SK-N-SH (cell line): ENCODE results near the gene ATP8A1. TPM values are rescaled to one million over a fixed set of nuclear protein-coding genes. Genes with fewer than 3 reads are reported as not detected.
A peak's percentile ranks its signal among the peaks of the same experiment; 100 is the strongest.

Experiments used
- CTCF ChIA-PET: fragments of 300-600, 350-600 bp; formaldehyde crosslinking; extraction: SDS; loops from one replicate; lab custom pipeline; 2021; lab: Yijun Ruan, JAX
- POLR2A ChIA-PET: fragments of 350-600 bp; sonication (Branson Sonifier 250); formaldehyde crosslinking; extraction: SDS; loops from one replicate; lab custom pipeline; 2020; ENCODE audit warnings: antibody characterized with exemption, inconsistent platforms; lab: Yijun Ruan, JAX
- DNase-seq: peaks from one replicate; pipeline ENCODE4 v3.0.0; 2012
- H2AFZ ChIP-seq: fragments of 200-600 bp; sonication (generic); 2 replicates; pipeline ENCODE4 v1.8.1; 2016; ENCODE audit warnings: antibody characterized with exemption, mild to moderate bottlenecking, low read depth
- H3F3A ChIP-seq: fragments of 200-600 bp; sonication (generic); replicated peaks from 2 replicates; pipeline ENCODE3; 2016; ENCODE audit warnings: antibody characterized with exemption, mild to moderate bottlenecking; ENCODE audit not compliant: insufficient read depth
- H3K27ac ChIP-seq, 2 experiments: fragments of 200-500 bp in 1 of 2; fragments of 200-600 bp in 1 of 2; sonication (Bioruptor generic) in 1 of 2; sonication (generic), shearing (Covaris generic) in 1 of 2; 2 replicates each; pipeline versions ENCODE4 v1.5.1 to v1.6.1; 2014 to 2016; ENCODE audit warnings: low read depth in 2 of 2, inconsistent platforms in 1 of 2, low read length in 1 of 2, mild to moderate bottlenecking in 1 of 2, mixed read lengths in 1 of 2
- H3K27me3 ChIP-seq: fragments of 200-600 bp; sonication (generic), shearing (Covaris generic); 2 replicates; pipeline ENCODE4 v1.6.1; 2016; ENCODE audit warnings: mixed run types; ENCODE audit not compliant: insufficient read depth
- H3K36me3 ChIP-seq, 2 experiments: fragments of 200-500 bp in 1 of 2; fragments of 200-600 bp in 1 of 2; sonication (Bioruptor generic) in 1 of 2; sonication (generic) in 1 of 2; replicated peaks in 1 of 2; 2 replicates each; pipeline versions ENCODE3 to v1.5.1; 2014 to 2016; ENCODE audit warnings: low read length in 1 of 2, mild to moderate bottlenecking in 1 of 2; ENCODE audit not compliant: insufficient read depth in 2 of 2, control insufficient read depth in 1 of 2
- H3K4me1 ChIP-seq, 2 experiments: fragments of 200-500 bp in 1 of 2; fragments of 200-600 bp in 1 of 2; sonication (Bioruptor generic) in 1 of 2; sonication (generic), shearing (Covaris generic) in 1 of 2; 2 replicates each; pipeline versions ENCODE4 v1.5.1 to v1.6.1; 2014 to 2016; ENCODE audit warnings: low read depth in 1 of 2, low read length in 1 of 2, mixed run types in 1 of 2; ENCODE audit not compliant: insufficient read depth in 2 of 2, control insufficient read depth in 1 of 2
- H3K4me2 ChIP-seq: fragments of 200-600 bp; sonication (generic), shearing (Covaris generic); 2 replicates; pipeline ENCODE4 v1.6.1; 2017; ENCODE audit warnings: mixed run types
- H3K4me3 ChIP-seq, 2 experiments: fragments of 200-500 bp in 1 of 2; fragments of 200-600 bp in 1 of 2; sonication (Bioruptor generic) in 1 of 2; sonication (generic), shearing (Covaris generic) in 1 of 2; 2 replicates each; pipeline versions ENCODE4 v1.5.1 to v1.8.1; 2014 to 2016; ENCODE audit warnings: low read depth in 2 of 2, inconsistent platforms in 1 of 2, low read length in 1 of 2, mild to moderate bottlenecking in 1 of 2, mixed read lengths in 1 of 2, moderate library complexity in 1 of 2
- H3K79me2 ChIP-seq: fragments of 200-600 bp; sonication (generic); 2 replicates; pipeline ENCODE4 v1.8.1; 2017; ENCODE audit warnings: mild to moderate bottlenecking; ENCODE audit not compliant: insufficient read depth
- H3K9ac ChIP-seq: fragments of 200-600 bp; sonication (generic); 2 replicates; pipeline ENCODE4 v1.6.1; 2017; ENCODE audit warnings: mixed run types
- H3K9me2 ChIP-seq: fragments of 200-600 bp; sonication (generic); 2 replicates; pipeline ENCODE4 v1.6.1; 2017; ENCODE audit warnings: mixed run types
- H3K9me3 ChIP-seq: fragments of 200-600 bp; sonication (generic); 2 replicates; pipeline ENCODE4 v1.6.1; 2017; ENCODE audit warnings: mixed run types, mild to moderate bottlenecking, moderate library complexity
- H4K20me1 ChIP-seq: fragments of 200-600 bp; sonication (generic); 2 replicates; pipeline ENCODE4 v1.6.1; 2017; ENCODE audit warnings: mild to moderate bottlenecking, mixed run types; ENCODE audit not compliant: insufficient read depth
- CHD2 ChIP-seq: fragments of 150-350 bp; IDR thresholded peaks from 2 replicates; pipeline ENCODE4 v1.6.1; 2018; ENCODE audit warnings: low read length; ENCODE audit not compliant: partially characterized antibody
- FOXJ3 ChIP-seq: sonication (generic); formaldehyde crosslinking; IDR thresholded peaks from 2 replicates; pipeline ENCODE4 v1.5.1; 2020; ENCODE audit warnings: mild to moderate bottlenecking, missing genetic modification reagents
- GATA2 ChIP-seq: sonication (generic); formaldehyde crosslinking; IDR thresholded peaks from 2 replicates; pipeline ENCODE4 v1.5.0; 2020; ENCODE audit warnings: mild to moderate bottlenecking, missing genetic modification reagents
- JUND ChIP-seq: IDR thresholded peaks from 2 replicates; pipeline ENCODE4 v1.4.0; 2012
- PBX3 ChIP-seq: IDR thresholded peaks from 2 replicates; pipeline ENCODE4; 2012
- RAD21 ChIP-seq: IDR thresholded peaks from 2 replicates; pipeline ENCODE4 v1.6.1; 2012; ENCODE audit warnings: mild to moderate bottlenecking, low read length
- RXRA ChIP-seq: IDR thresholded peaks from 2 replicates; pipeline ENCODE4 v1.4.0; 2012; ENCODE audit warnings: low read depth, mild to moderate bottlenecking, borderline replicate concordance
- SIN3A ChIP-seq: IDR thresholded peaks from 2 replicates; pipeline ENCODE4 v1.6.1; 2012; ENCODE audit warnings: low read depth, mild to moderate bottlenecking, low read length, moderate library complexity, borderline replicate concordance
- SMC3 ChIP-seq: IDR thresholded peaks from 2 replicates; pipeline ENCODE4 v1.6.1; 2012; ENCODE audit warnings: low read depth, low read length, improper control_type of control experiment
- USF2 ChIP-seq: fragments of 150-350 bp; IDR thresholded peaks from 2 replicates; pipeline ENCODE4 v1.6.1; 2017; ENCODE audit warnings: antibody characterized with exemption, low read length, low read depth, borderline replicate concordance
- YY1 ChIP-seq: IDR thresholded peaks from 2 replicates; pipeline ENCODE4 v1.4.0; 2012; ENCODE audit warnings: low read depth, mild to moderate bottlenecking
- WGBS: methylation state at CpG from one replicate; pipeline ENCODE4 v1.1.6; 2017; ENCODE audit warnings: low lambda C conversion rate; 5-methylcytosine and 5-hydroxymethylcytosine counted together
- polyA plus RNA-seq, 3 experiments: library from polyadenylated mRNA; depleted of rRNA; stranded (reverse); fragments of >200 nt; gene quantifications; 2 replicates each; pipeline ENCODE4 v1.2.3, GENCODE V29; 2012
- TF ChIP-seq, protein P1 (sequence below): IDR thresholded peaks from 2 replicates; pipeline ENCODE4 v1.4.0; 2012; ENCODE audit warnings: low read depth, borderline replicate concordance
- TF ChIP-seq, protein P2 (sequence below): IDR thresholded peaks from 2 replicates; pipeline ENCODE4 v1.4.0; 2012; ENCODE audit warnings: low read depth
- TF ChIP-seq, protein P3 (sequence below): IDR thresholded peaks from 2 replicates; pipeline ENCODE4 v1.4.0; 2012; ENCODE audit warnings: low read depth, borderline replicate concordance

ATP8A1 gene
- polyA plus RNA-seq, 1 of the 3 experiments (the other 2 are of a cell fraction) = 0.38 TPM

DNA sequence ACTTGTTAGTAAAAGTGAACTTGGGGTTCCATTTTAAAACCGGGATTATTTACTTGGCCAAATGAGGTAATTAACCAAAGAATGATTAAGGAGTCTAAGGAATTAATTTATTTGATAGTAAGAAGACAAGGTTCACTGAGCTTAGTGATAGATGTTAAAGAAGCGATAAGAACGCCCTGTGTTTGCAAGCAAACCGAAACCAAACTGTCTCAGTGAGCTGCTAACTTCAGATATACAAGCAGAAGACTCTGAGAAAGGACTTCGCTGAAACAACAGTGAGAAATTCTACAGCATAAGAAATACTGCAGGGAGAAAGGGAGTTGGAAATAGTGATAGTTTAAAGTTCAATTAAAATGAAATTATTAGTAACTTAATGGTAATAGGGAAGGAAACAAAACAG, 297.2 kb downstream of the ATP8A1 start:
- Histone ChIP-seq H2AFZ (no peak overlapping the region; the same call in 1 of the 2 replicates), H3K9me2 (no peaks in the 10 kb centered on the region), H3K9me3 (no peaks in the 10 kb centered on the region), H4K20me1 (no peaks in the 10 kb centered on the region), H3F3A (no peaks in the 10 kb centered on the region), H3K4me2 (peak overlapping the region; percentile 45; the same call in 1 of the 2 replicates), H3K27me3 (no peaks in the 10 kb centered on the region), H3K4me3 (peak overlapping the region; percentile 1 to 17; a peak in 1 of 4 replicates), H3K36me3 (no peaks in the 10 kb centered on the region), H3K4me1 (peaks cover 0 to 8% of the 10 kb centered on the region in 2 experiments; a peak in 2 of 4 replicates), H3K27ac (peak overlapping the region in 1 of 2 experiments; percentile 77; a peak in 2 of 4 replicates), H3K79me2 (no peaks in the 10 kb centered on the region), H3K9ac (no peak overlapping the region)
- WGBS = 28% methylated on average over 5 of the region's 5 CpGs
- DNase-seq = no peak
- ChIA-PET POLR2A (no interaction called here), CTCF (interaction anchor here (1.5 to 1.7 kb wide), 2 partner anchors 10 to 12 kb away, joined by 3 to 6 read pairs; no protein-coding TSS in a partner anchor)
- TF ChIP-seq JUND (no peak), USF2 (no peak), RAD21 (no peak), GATA2 (CRISPR knock-in tag) (no peak), CHD2 (no peak), YY1 (no peak), SIN3A (no peak), PBX3 (no peak), RXRA (no peak), SMC3 (no peak), FOXJ3 (CRISPR knock-in tag) (no peak)
- TF ChIP-seq, protein P1, sequence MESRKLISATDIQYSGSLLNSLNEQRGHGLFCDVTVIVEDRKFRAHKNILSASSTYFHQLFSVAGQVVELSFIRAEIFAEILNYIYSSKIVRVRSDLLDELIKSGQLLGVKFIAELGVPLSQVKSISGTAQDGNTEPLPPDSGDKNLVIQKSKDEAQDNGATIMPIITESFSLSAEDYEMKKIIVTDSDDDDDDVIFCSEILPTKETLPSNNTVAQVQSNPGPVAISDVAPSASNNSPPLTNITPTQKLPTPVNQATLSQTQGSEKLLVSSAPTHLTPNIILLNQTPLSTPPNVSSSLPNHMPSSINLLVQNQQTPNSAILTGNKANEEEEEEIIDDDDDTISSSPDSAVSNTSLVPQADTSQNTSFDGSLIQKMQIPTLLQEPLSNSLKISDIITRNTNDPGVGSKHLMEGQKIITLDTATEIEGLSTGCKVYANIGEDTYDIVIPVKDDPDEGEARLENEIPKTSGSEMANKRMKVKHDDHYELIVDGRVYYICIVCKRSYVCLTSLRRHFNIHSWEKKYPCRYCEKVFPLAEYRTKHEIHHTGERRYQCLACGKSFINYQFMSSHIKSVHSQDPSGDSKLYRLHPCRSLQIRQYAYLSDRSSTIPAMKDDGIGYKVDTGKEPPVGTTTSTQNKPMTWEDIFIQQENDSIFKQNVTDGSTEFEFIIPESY = no peak
- TF ChIP-seq, protein P2, sequence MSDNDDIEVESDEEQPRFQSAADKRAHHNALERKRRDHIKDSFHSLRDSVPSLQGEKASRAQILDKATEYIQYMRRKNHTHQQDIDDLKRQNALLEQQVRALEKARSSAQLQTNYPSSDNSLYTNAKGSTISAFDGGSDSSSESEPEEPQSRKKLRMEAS = no peak
- TF ChIP-seq, protein P3, sequence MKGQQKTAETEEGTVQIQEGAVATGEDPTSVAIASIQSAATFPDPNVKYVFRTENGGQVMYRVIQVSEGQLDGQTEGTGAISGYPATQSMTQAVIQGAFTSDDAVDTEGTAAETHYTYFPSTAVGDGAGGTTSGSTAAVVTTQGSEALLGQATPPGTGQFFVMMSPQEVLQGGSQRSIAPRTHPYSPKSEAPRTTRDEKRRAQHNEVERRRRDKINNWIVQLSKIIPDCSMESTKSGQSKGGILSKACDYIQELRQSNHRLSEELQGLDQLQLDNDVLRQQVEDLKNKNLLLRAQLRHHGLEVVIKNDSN = no peak

Other genes starting within 250 kb of the ATP8A1 start
- not detected in 2 replicates for gene GRXCR1, start 235.6 kb upstream of the ATP8A1 start, polyA plus RNA-seq (2012; rRNA removed)